ENCODE data around the gene ZNF75A.
"Not testable (repeated sequence)": the region's sequence is repeated elsewhere in the genome, so short reads cannot be mapped to it uniquely, and the experiment has no call there.

GRCh38 chr16:3271281-3271680 is 34.0 kb upstream of the ZNF75A start:
- TF ChIP-seq, protein P1, sequence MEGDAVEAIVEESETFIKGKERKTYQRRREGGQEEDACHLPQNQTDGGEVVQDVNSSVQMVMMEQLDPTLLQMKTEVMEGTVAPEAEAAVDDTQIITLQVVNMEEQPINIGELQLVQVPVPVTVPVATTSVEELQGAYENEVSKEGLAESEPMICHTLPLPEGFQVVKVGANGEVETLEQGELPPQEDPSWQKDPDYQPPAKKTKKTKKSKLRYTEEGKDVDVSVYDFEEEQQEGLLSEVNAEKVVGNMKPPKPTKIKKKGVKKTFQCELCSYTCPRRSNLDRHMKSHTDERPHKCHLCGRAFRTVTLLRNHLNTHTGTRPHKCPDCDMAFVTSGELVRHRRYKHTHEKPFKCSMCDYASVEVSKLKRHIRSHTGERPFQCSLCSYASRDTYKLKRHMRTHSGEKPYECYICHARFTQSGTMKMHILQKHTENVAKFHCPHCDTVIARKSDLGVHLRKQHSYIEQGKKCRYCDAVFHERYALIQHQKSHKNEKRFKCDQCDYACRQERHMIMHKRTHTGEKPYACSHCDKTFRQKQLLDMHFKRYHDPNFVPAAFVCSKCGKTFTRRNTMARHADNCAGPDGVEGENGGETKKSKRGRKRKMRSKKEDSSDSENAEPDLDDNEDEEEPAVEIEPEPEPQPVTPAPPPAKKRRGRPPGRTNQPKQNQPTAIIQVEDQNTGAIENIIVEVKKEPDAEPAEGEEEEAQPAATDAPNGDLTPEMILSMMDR (IDR thresholded peaks at IDR 0.05), result not testable (repeated sequence)
- TF ChIP-seq POLR2A (IDR thresholded peaks at IDR 0.05), result not testable (repeated sequence)
